Measurements from ENCODE around the gene KATNAL2.
"Not testable (repeated sequence)": the region's sequence is repeated elsewhere in the genome, so short reads cannot be mapped to it uniquely, and the experiment has no call there.

The KATNAL2 gene

DNA sequence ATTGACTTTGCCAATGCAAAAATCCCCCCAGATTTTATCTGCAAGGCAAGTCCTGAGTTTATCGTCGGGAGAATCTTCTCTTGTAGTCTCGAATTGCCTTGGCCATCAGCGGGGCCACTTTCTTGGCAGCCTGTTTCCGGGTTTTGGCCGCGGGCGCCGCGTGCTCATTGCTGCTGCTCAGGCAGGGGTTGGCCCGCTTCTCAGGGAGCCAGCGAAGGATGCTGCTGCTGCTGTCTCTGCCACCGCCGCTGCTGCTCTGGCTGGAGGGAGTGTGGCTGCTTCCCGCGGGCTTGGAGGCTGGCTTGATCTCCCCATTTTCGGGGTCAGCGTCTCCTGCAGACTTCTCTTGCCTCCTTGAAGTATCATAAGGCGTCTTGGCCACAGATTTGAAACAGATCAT is 115.5 kb downstream of the KATNAL2 start:
- H3K4me3 ChIP-seq (ENCODE audit: low read depth, low read length): no peak overlapping the region

DNA sequence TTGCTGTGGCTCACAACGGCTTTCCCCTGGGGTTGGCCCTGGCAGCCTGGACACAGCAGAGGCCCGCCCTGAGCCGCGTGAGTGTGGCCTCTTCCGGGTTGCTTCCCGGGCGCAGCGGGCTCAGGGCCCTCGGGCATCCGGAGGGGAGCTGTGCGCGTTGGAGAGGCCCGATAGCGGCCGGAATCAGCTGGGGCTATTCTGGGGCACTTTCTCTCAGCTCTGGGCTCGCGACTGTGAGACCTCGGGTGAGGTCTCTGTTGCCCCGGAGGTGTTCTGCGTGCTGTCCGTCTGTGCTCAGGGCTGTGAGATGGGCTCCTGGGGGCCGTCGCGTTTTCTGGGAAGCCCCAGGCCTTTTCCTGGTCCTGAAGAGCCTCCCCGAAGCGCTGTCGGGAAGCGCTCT is 117.2 kb downstream of the KATNAL2 start:
- H3K4me3 ChIP-seq (ENCODE audit: low read depth, low read length): not testable (repeated sequence)

- H3K4me3 ChIP-seq (ENCODE audit: low read depth, low read length): no peak within 1 kb of the TSS
These were observed 117.8 kb downstream of the KATNAL2 start, which contains the start of gene ELOA2 for GRCh38 chr18:47035156-47035671. Gene ELOA2, minus strand, starts transcription at chr18:47035621. Its CDS starts 357 bp downstream, at chr18:47035264.

DNA sequence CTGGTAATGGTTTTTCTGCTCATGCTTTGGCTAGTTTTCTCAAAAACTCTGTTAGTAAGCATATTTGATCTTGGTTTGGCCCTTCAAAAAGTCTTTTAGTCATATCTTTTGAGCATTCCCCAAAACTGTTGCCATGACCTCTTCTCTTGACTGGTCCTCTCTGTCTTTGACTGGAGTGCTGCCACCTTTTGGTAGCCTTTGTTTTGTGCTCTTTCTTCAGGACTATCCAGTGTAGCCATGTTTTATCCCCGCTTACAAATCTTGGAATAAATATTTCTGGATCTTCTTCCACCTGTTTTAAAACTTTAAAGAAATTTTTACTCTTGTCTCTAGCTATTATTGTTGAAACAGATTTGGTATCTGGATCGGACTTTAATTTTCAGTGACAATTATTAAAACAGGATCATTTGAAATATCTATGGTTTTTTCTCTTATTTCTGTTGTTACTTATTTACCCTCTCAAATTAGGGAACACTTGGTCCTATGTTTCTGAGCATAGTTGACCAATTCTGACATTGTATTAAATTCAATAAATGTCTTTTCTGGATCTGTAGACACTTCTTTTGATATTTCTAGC is 119.0 kb downstream of the KATNAL2 start:
- H3K4me3 ChIP-seq (ENCODE audit: low read depth, low read length): no peak overlapping the region

DNA sequence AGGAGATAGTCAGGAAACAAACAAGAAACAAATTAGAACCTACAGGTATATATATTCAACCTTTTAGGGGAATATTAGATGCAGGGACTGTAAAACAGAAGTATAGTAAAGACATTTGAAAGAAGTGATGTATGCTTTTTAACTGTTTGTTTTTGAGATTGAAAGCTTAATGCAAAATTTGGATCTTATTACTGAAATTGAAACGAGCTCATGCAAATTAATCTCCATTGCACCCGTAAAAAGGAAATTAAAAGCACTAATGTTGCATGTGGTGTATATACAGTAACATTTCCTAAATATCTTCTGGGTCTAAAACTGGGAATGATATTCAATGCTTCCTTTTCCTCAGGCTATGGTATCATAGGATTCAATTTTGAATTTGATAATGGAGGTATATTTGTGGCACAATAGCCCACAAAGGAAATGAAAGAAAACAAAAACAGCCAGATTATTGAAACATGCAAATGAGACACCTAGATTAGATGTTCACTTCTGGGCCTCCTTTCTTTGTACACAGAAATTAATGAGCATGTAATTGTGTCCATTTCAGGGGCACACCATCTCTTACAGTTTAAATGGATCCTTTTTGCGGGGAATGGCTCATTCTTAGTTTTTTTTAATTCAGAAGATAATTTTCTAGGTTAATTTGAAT is 119.7 kb downstream of the KATNAL2 start:
- H3K4me3 ChIP-seq (ENCODE audit: low read depth, low read length): no peak overlapping the region

DNA sequence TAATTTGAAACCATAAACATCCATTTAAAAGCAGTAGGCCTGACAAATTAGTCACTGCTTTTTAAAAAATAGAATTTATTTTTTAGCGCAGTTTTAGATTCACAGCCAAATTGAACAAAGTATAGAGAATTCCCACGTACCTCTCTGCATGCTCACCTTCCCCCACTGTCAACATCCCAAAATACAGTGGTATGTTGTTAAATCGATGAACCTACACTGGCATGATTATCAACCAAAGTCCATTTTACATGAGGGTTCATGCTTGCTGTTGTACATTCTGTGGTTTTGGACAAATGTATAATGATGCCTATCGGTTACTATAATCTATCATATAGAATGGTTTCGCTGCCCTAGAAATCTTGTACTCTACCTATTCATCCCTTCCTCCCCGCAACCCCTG is 123.6 kb downstream of the KATNAL2 start:
- no peak overlapping the region for H3K4me3 ChIP-seq (ENCODE audit: low read depth, low read length)

DNA sequence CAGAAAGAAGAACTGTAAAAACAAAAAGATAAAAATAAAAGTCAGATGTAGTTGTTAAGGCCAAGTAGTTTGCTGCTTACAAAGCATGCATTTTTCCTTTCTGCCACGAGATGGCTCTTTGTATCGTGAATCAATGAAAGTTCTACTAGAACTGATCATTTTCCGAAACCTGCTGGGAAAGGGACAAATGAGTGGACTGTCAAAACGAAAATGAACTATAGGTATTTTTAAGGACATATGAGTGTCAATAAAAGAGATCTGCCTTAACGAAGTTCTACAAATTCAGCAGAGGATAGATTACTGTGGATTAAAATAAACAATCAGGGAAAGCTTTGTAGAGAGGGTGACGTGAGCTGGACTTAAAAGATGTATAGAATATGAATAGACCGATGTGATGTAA is 133.1 kb downstream of the KATNAL2 start:
- H3K4me3 ChIP-seq (ENCODE audit: low read depth, low read length): no peak overlapping the region

DNA sequence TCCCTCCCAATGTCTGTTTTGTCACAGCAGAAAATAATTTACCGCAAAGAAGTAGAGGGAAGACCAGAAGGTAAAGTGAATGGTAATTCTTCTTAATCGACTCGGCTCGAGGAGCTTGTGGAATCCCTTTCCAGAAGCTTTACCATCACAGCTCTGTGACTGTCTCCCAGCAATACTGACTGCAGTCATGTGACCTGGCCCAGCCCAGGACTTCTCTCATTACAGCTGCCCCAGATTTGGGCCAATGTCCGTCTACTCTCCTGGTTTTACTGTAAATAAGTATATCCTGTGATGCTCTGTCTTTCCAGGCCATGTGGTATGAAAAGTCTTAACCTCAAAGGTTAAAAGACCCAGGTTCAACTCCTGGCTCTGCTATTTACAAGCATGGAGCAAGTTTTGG is 137.0 kb downstream of the KATNAL2 start:
- H3K4me3 ChIP-seq (ENCODE audit: low read depth, low read length): no peak overlapping the region

DNA sequence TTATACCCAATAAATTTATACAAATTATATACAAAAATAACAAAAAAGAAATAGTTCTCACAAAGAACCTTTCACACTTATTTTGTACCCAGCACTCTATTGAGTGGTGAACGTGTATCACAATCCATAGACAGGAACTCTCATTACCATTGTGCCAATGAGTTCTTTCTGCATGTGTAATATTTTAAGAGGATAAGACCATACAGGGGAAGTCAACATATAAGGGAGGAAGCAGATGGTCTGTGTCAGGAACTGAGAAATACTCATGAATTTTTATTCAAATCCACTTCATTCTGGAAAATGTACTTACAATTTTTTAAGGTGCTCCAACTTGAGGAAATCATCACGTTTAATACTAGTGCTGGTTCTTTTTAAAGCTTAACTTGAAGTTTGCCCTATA is 145.1 kb downstream of the KATNAL2 start:
- no peak overlapping the region for H3K4me3 ChIP-seq (ENCODE audit: low read depth, low read length)

GRCh38 chr18:47063096-47063495 is 145.7 kb downstream of the KATNAL2 start:
- no peak overlapping the region for H3K4me3 ChIP-seq (ENCODE audit: low read depth, low read length)

GRCh38 chr18:47067648-47068047 is 150.2 kb downstream of the KATNAL2 start:
- H3K4me3 ChIP-seq (ENCODE audit: low read depth, low read length): no peak overlapping the region

DNA sequence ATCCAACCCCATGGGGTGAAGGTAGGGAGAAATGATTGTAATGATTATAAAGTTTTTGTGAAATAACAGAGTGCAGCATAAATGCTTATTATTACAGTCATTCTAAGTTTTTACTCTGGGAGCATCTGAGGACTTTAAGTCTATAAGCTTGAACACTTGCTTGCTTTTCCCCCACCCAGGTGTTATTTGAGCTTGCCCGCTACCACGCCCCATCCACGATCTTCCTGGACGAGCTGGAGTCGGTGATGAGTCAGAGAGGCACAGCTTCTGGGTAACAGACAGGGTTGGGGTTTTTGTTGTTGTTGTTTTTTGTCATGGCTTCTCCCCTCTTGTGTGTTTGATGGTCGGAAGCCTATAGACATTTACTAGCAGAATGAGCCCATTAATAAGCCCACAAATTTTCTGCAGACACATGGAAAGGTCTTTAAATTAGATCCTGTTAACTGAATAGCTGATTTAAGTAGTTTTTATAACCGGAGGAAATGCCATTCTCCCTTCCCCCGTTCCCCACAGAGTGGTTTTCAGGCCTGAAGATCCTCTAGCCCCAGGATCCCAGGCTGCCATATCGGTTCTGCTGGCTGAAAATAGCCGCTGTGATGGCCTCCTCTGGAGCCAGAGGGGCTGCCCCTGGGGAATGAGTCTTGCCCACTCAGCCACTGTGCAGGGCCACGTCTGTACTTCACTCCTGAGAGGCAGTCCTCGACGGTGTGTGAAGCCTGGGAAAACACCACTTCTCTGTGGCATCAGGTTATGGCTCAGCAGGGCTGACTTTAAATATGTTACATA is 157.9 kb downstream of the KATNAL2 start:
- no peak overlapping the region for H3K4me3 ChIP-seq (ENCODE audit: low read depth, low read length)

DNA sequence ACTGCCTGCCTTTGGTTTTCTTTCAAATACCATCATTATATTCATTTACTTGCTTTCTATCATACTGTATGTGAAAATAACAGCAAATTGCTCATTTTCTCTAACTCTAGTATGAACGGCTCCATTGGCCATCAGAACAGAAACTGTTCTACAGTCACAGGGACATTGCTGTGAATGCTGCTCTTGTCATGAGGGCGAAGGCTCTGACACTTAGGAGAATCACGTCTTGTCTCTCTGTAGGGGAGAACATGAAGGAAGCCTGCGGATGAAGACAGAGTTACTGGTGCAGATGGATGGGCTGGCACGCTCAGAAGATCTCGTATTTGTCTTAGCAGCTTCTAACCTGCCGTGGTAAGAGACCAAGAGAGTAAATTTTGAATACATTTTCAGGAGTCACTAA is 159.7 kb downstream of the KATNAL2 start:
- no peak overlapping the region for H3K4me3 ChIP-seq (ENCODE audit: low read depth, low read length)

GRCh38 chr18:47080872-47081271 is 163.5 kb downstream of the KATNAL2 start:
- H3K4me3 ChIP-seq (ENCODE audit: low read depth, low read length): no peak overlapping the region

- H3K4me3 ChIP-seq (ENCODE audit: low read depth, low read length): no peak overlapping the region
These were observed 164.2 kb downstream of the KATNAL2 start for GRCh38 chr18:47081578-47081977.

DNA sequence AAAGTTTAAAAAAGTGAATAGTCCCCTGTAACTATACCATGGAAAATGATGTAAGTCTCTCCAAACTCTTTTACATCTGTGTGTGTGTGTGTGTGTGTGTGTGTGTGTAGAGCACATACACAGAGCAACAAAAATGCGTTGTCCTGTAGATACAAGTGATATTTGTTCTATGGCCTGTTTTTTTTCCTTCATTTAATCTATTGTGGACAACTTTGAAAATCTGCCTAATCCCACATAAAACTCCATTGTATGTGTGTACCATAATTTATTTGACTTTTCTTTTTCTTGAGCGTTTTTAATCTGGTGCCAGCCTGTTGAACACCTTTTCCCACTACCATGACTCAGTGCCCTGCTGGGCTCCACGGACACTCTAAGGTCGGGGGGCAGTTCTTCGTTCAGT is 170.3 kb downstream of the KATNAL2 start:
- H3K4me3 ChIP-seq (ENCODE audit: low read depth, low read length): no peak overlapping the region

DNA sequence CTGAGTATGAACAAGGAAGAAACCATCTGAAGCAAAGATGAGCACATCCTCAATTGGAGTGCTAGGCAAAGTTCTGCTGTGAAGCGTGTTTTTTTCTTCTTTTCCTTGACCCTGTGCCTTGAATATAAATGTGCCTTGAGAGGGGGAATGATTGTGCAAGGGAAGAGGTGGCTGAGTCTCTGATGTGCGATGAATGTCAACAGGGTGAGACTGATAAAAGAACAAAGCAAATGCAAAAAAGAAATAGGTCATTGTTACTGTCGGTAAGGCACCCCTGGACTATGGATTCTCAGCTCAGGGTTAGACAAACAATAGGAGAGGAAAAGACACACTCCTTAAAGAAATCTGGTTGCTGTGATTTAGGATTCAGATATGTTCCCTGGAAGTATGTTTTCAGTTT is 178.4 kb downstream of the KATNAL2 start:
- no peak overlapping the region for H3K4me3 ChIP-seq (ENCODE audit: low read depth, low read length)

GRCh38 chr18:47100212-47100831 is 182.9 kb downstream of the KATNAL2 start:
- no peak overlapping the region for H3K4me3 ChIP-seq (ENCODE audit: low read depth, low read length)

DNA sequence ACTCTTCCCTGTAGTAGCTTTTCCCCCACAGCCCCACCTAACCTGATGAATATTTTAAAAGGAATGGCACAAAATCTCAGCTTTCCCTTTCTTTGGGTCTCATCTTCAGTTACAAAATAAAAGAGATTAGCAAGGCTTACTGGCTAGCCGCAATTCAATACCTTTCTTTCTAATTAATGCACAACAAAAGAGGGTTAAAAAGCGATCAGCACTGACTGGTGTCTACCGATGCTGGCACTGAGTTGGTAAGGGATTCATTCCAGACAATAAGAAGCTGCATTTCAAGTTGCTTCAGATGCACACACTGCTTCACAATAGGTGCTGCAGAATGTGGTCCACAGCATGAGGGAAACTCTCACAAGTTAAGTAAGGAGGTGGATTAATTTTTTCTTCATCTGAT is 191.0 kb downstream of the KATNAL2 start:
- H3K4me3 ChIP-seq (ENCODE audit: low read depth, low read length): no peak overlapping the region

DNA sequence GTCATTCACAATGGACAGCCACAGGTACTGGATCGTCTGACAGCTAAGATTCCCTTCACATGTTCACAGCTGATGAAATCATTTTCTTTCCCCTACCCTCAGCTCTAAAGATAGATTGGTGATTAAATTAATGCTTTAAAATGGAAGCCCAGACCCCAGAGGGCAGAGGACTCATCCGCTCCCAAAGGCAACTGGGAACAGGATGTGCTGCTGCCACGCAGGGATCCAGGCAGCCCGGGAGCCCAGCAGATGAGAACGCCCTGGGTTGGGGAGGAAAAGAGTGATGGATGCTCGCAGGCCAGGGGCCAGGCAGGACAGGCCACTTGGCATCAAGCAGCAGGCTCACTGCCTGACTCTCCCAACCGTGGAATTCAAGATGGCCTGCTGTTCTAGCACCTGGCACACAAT is 191.6 kb downstream of the KATNAL2 start:
- no peak overlapping the region for H3K4me3 ChIP-seq (ENCODE audit: low read depth, low read length)

GRCh38 chr18:47109720-47110119 is 192.3 kb downstream of the KATNAL2 start:
- no peak overlapping the region for H3K4me3 ChIP-seq (ENCODE audit: low read depth, low read length)

All from iPS-11a (cell line).